Measurements from ENCODE around the gene DOCK2. TPM values are rescaled to one million over a fixed set of nuclear protein-coding genes. Genes with fewer than 3 reads are reported as not detected.

The DOCK2 gene
- polyA plus RNA-seq, 1 donor (not counting 4 experiments of a cell fraction or from before 2014, with no cell fraction given): 0.21 TPM

DNA sequence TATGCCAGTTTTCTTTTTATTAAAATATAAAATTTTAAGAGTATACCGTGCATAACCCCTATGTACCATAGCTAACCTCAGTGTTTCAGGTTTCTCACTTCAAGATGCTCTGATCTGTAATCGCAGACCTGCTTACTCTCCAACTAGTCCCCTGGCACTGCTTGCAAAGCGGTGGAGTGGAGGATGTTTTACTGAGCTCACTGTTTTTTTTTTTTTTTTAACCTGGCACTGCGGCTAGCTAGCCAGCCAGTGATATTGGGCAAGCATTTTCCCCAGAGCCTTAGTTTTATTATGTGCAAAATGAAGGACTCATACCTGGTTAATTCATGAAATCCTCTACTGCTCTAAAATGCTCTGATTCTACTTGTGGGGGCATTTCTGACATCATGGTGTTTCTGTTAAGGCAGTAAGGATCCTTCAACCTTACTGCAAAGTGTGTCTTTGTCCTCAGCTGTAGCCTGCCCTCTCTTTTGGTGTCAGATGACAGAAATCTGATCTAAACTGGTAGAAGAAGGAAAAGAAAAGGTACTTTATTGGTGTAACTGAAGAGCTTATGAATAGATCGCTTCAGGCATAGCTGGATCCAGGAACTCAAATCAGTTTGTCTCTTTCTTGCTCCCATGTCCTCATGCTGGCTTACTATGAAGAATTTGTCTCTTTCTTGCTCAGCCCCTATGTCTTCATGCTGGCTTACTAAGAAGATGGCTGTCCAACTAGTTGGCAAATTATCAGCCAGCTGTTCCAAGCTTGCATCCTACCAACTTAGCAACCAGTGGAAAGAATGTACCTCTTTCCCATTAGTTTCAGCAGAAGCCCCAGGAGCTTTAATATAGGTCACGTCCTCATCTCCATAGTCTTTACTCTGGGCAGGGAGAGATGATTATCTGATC, 59.8 kb downstream of the DOCK2 start:
- dilution Hi-C loops (cut with MboI; ENCODE audit: extremely low pct_ligation_motif_present, low sequenced_read_pairs): no loop called here
- no peaks in the 10 kb centered on the region for H3K27me3 ChIP-seq (ENCODE audit: control insufficient read depth, extremely low read depth, insufficient read depth, low read length)
- FAIRE-seq (peak; percentile 55), DNase-seq (ENCODE audit: low read depth, low spot score) (no peak)
- H2AFZ ChIP-seq (ENCODE audit: control insufficient read depth, low read length): peak overlapping the region; percentile 19
- no peak overlapping the region for H3K27ac ChIP-seq (ENCODE audit: control insufficient read depth, insufficient read depth, low read length)
- H3K9me1 ChIP-seq (ENCODE audit: control insufficient read depth, extremely low read depth, insufficient read depth, low read length): no peaks in the 10 kb centered on the region
- H3K4me3 ChIP-seq (ENCODE audit: control insufficient read depth in 2 of 3, extremely low read depth in 1 of 3, insufficient read depth in 2 of 3, low read depth in 1 of 3, low read length in 3 of 3): no peak overlapping the region
- no peaks in the 10 kb centered on the region for H3K79me2 ChIP-seq (ENCODE audit: control insufficient read depth, insufficient read depth, low read length)
- peak overlapping the region; percentile 39 for H3K4me2 ChIP-seq (ENCODE audit: control insufficient read depth, extremely low read depth, insufficient read depth, low read depth, low read length)
- no peaks in the 10 kb centered on the region for H3K9me3 ChIP-seq (ENCODE audit: control insufficient read depth, low read depth, low read length)
- TF ChIP-seq CTCF (optimal IDR thresholded peaks at IDR 0.05 in 1 of 3, IDR thresholded peaks at IDR 0.05 in 1 of 3, conservative IDR thresholded peaks at IDR 0.05 in 1 of 3; ENCODE audit: extremely low read depth in 1 of 3, insufficient read depth in 2 of 3, low read length in 3 of 3) (no peak), EZH2 (IDR thresholded peaks at IDR 0.05; ENCODE audit: low read length) (no peak)
- H3K4me1 ChIP-seq (ENCODE audit: control insufficient read depth, extremely low read depth, insufficient read depth, low read length): peaks cover 22% of the 10 kb centered on the region
- H4K20me1 ChIP-seq (ENCODE audit: control insufficient read depth, extremely low read depth, insufficient read depth, low read length): no peaks in the 10 kb centered on the region
- no peaks in the 10 kb centered on the region for H3K36me3 ChIP-seq (ENCODE audit: control insufficient read depth in 2 of 2, extremely low read depth in 1 of 2, insufficient read depth in 2 of 2, low read length in 2 of 2)
- no peak overlapping the region for H3K9ac ChIP-seq (ENCODE audit: control insufficient read depth, extremely low read depth, insufficient read depth, low read length)

DNA sequence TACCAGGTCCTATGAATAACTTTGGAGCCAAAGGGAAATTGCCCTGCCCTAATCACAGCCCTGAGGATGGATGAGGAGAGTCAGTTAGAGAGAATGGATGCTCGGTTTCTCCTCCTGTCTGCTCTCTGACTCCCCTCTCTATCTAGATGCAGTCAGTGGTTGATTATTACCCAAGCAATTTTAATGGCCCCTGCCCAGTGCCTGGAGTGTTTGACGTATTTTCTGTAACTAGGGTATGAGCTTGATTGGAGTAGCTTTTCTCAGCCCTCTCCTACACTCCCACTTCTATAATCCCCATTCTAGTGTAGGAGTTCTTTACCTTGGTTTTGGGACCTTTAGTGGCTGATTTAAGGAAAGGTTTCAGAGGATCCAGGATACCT, 60.4 kb downstream of the DOCK2 start:
- H3K9me1 ChIP-seq (ENCODE audit: control insufficient read depth, extremely low read depth, insufficient read depth, low read length): no peaks in the 10 kb centered on the region
- DNase-seq (ENCODE audit: low read depth, low spot score) (no peak), FAIRE-seq (no peak)
- no peaks in the 10 kb centered on the region for H3K9me3 ChIP-seq (ENCODE audit: control insufficient read depth, low read depth, low read length)
- no peak overlapping the region for H2AFZ ChIP-seq (ENCODE audit: control insufficient read depth, low read length)
- no peak overlapping the region for H3K4me3 ChIP-seq (ENCODE audit: control insufficient read depth in 2 of 3, extremely low read depth in 1 of 3, insufficient read depth in 2 of 3, low read depth in 1 of 3, low read length in 3 of 3)
- dilution Hi-C loops (cut with MboI; ENCODE audit: extremely low pct_ligation_motif_present, low sequenced_read_pairs): no loop called here
- TF ChIP-seq EZH2 (IDR thresholded peaks at IDR 0.05; ENCODE audit: low read length) (no peak), CTCF (optimal IDR thresholded peaks at IDR 0.05 in 1 of 3, IDR thresholded peaks at IDR 0.05 in 1 of 3, conservative IDR thresholded peaks at IDR 0.05 in 1 of 3; ENCODE audit: extremely low read depth in 1 of 3, insufficient read depth in 2 of 3, low read length in 3 of 3) (no peak)
- no peak overlapping the region for H3K4me2 ChIP-seq (ENCODE audit: control insufficient read depth, extremely low read depth, insufficient read depth, low read depth, low read length)
- H3K79me2 ChIP-seq (ENCODE audit: control insufficient read depth, insufficient read depth, low read length): no peaks in the 10 kb centered on the region
- no peak overlapping the region for H3K9ac ChIP-seq (ENCODE audit: control insufficient read depth, extremely low read depth, insufficient read depth, low read length)
- H4K20me1 ChIP-seq (ENCODE audit: control insufficient read depth, extremely low read depth, insufficient read depth, low read length): no peaks in the 10 kb centered on the region
- H3K27me3 ChIP-seq (ENCODE audit: control insufficient read depth, extremely low read depth, insufficient read depth, low read length): no peaks in the 10 kb centered on the region
- H3K36me3 ChIP-seq (ENCODE audit: control insufficient read depth in 2 of 2, extremely low read depth in 1 of 2, insufficient read depth in 2 of 2, low read length in 2 of 2): no peaks in the 10 kb centered on the region
- no peak overlapping the region for H3K27ac ChIP-seq (ENCODE audit: control insufficient read depth, insufficient read depth, low read length)
- H3K4me1 ChIP-seq (ENCODE audit: control insufficient read depth, extremely low read depth, insufficient read depth, low read length): peaks cover 22% of the 10 kb centered on the region

Measured in keratinocyte (primary cell).